Femur (tissue), 1 donor: ENCODE results near the gene PROM1.

Experiments used
- DNase-seq: peaks from one replicate; pipeline ENCODE4 v3.0.0-alpha.2; 2017

Gene PROM1

GRCh38 chr4:15935504-15936402, 148.1 kb downstream of the PROM1 start:
- no peak for DNase-seq

DNA sequence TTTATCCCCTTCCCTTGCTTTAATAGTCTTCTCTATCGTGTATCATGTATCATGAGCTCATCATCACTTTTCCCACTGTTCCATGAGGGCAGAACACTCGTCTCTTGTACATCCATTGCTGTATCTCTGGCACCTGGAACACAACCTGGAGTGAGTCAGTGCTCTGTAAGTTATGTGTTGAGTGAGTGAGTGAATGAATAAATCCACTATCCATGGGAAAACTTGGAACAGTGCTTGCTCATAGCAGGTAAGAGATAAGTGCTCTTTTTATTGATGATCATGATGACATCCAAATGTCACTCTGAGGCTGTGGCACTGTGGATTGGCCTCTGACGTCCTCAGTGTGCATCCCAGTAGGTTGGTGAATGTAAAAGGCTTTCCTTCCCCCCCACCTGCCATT, 149.6 kb downstream of the PROM1 start:
- no peak for DNase-seq

DNA sequence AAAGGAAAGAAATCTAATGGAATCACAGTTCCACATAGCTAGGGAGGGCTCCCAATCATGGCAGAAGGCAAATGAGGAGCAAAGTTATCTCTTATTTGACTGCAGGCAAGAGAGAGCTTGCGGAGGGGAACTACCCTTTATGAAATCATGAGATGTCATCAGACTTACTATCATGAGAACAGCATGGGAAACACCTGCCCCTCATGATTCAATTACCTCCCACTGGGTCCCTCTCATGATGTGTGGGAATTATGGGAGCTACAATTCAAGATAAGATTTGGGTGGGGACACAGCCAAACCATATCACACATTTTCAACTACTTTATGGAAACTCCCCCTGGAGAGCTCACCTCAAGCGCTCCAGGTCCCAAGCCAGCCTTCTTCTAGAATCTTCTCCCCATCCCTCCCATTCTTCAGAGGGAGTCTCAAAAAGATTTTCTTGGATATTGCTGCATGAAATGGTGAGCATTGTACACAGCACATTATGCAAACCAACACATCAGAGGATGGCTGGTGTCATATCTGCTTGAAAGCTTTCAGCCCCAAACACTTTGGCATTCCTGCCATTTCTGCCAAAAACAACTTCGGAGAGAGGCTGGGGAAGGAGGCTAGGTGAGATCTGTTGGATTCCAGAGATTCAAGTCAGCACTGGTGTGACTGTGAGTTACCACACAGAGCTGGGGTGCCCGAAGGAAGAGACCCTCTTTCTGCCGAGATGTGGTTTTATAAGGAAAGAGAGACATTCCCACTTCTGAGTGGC, 152.2 kb downstream of the PROM1 start:
- no peak for DNase-seq

- DNase-seq, result no peak
Measured at GRCh38 chr4:15930314-15930713, 153.5 kb downstream of the PROM1 start.

- DNase-seq, result no peak
Measured at GRCh38 chr4:15929540-15929939, 154.3 kb downstream of the PROM1 start.

GRCh38 chr4:15928883-15929282, 154.9 kb downstream of the PROM1 start:
- no peak for DNase-seq

GRCh38 chr4:15926486-15926885, 157.3 kb downstream of the PROM1 start:
- no peak for DNase-seq

DNA sequence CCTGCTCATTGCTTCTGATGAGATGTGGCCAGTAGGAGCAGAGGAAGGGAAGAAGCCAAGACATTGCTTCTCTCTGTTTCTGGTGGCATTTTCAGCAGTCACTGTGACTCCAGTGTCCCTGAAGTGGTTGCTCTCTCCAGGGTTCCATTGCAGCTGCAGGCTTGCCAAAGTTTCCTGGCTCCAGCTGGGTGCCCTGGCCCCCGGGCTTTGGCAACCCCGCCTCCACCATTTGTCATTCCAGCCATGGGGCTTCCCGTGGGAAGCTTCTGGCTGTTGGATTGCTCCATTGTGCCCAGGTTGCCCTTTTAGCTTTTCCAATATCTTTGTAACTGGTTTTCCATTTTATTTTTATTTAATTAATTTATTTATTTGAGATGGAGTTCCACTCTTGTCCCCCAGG, 158.0 kb downstream of the PROM1 start:
- no peak for DNase-seq

DNA sequence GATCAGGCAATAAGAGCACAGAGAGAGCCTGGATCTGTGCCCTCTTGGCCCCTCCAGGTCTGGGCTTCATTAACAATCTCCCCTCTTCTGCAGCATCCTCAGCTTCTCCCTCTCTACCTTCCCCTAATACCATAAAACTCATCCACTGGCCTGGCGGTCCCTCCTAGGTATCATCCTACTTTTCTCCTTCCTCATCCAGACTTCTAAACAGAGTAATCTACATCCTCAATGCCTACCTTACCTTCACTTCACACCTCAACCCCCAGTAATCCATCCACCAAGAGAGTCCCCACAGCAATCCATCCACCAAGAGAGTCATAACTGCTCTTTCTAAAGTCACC, 162.3 kb downstream of the PROM1 start:
- DNase-seq, result no peak

- DNase-seq, result peak; percentile 39
Measured at GRCh38 chr4:15920723-15921591, 162.9 kb downstream of the PROM1 start.

GRCh38 chr4:15918484-15919129, 165.2 kb downstream of the PROM1 start:
- DNase-seq, result no peak
